NB4 (cell line): Measurements from ENCODE around the gene MPG.

Experiments used
- DNase-seq: peaks from one replicate; pipeline ENCODE4 v3.0.0; 2010; ENCODE audit warnings: low read depth
- H3K4me3 ChIP-seq: one replicate; pipeline ENCODE4 v1.5.1; 2011; ENCODE audit warnings: mild to moderate bottlenecking, low read depth, low read length, moderate library complexity
- MYC ChIP-seq: IDR thresholded peaks from 2 replicates; pipeline ENCODE4 v1.6.1; 2011; ENCODE audit warnings: low read depth, low read length
- POLR2A ChIP-seq: IDR thresholded peaks from 2 replicates; pipeline ENCODE4 v1.6.1; 2011; ENCODE audit warnings: mild to moderate bottlenecking; ENCODE audit not compliant: insufficient read length; ENCODE audit errors: extremely low read depth
- TF ChIP-seq, protein P1 (sequence below): IDR thresholded peaks from 2 replicates; pipeline ENCODE4 v1.6.1; 2011; ENCODE audit warnings: low read depth, low read length
- TF ChIP-seq, protein P2 (sequence below): IDR thresholded peaks from one replicate; pipeline ENCODE4 v1.5.1; 2012; ENCODE audit warnings: low read depth, low read length

Gene MPG

DNA sequence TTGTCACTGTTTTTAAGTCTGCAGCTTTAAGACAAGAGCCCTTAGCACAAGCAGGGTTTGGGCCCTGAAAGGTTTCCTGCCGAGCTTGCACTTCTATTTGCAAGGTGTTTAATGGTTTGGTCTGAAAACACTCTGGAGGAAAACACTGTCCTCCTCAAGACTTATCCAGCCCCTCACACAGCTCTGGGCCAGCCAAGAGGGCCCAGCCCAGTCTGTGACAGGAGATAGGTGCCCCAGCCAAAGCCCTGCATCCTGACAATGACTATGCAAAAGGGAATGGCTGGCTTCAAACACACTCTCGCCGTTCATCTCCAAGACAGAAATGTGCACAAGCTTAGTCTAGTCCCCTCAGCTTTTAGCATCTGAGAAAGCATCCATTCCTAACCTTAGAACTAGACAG is 26.9 kb downstream of the MPG start:
- TF ChIP-seq, protein P1, sequence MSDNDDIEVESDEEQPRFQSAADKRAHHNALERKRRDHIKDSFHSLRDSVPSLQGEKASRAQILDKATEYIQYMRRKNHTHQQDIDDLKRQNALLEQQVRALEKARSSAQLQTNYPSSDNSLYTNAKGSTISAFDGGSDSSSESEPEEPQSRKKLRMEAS = no peak
- TF ChIP-seq MYC (no peak), POLR2A (no peak)
- TF ChIP-seq, protein P2, sequence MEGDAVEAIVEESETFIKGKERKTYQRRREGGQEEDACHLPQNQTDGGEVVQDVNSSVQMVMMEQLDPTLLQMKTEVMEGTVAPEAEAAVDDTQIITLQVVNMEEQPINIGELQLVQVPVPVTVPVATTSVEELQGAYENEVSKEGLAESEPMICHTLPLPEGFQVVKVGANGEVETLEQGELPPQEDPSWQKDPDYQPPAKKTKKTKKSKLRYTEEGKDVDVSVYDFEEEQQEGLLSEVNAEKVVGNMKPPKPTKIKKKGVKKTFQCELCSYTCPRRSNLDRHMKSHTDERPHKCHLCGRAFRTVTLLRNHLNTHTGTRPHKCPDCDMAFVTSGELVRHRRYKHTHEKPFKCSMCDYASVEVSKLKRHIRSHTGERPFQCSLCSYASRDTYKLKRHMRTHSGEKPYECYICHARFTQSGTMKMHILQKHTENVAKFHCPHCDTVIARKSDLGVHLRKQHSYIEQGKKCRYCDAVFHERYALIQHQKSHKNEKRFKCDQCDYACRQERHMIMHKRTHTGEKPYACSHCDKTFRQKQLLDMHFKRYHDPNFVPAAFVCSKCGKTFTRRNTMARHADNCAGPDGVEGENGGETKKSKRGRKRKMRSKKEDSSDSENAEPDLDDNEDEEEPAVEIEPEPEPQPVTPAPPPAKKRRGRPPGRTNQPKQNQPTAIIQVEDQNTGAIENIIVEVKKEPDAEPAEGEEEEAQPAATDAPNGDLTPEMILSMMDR = no peak
- no peak for DNase-seq
- no peak overlapping the region for H3K4me3 ChIP-seq

DNA sequence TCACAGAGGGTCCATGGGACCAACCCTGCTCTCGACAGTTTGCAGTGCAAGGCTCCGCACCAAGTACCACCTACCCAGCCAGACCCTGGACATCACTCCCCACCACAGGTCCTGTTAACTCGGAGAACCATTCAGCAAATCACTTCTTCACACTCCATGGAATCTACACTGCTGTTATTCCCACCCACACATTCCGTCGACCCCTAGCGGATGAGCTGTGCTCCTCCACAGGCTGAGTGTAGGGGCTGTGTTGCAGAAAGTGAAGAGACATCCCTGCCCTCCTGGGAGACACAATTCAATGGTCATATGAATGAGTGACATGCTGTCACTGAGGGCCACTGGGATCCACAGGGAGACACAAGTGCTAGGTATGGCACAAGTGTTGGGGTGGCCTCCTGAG is 27.5 kb downstream of the MPG start:
- H3K4me3 ChIP-seq = no peak overlapping the region
- TF ChIP-seq, protein P1 = no peak
- TF ChIP-seq MYC (no peak), POLR2A (no peak)
- TF ChIP-seq, protein P2 = no peak

DNA sequence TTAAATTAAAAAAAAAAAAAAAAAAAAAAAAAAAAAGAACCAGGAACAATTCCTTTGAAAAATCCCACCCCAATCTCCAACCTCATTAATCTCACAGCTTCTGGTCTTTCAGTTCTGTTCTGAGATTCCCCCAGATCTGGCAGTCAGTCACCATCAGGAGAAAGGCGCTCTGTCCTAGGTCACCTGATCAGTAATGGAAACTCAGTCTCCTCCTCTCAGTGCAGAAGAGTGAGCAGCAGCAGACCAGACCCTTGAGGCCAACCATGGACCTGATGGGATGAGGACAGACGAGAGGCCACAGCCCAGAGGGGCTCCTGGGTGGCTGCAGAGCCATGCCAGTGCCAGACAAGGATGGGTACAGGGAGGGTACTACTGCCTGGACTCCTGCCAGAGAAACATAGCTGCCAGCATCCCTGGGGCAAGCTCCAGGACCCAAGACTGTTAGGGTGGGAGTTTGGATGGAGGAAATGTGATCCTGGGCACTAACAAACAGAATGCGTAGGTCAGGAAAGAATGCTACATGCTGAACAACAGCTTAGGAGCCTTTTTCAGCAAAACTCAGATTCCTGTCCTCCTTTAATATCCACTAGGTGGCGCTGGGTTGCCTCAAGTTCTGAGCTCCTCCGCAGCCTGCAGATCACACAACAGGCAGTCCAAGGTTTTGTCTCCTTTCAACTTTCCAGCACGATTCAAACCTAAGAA is 28.7 kb downstream of the MPG start:
- TF ChIP-seq, protein P1 = no peak
- TF ChIP-seq, protein P2 = peak; percentile 44
- H3K4me3 ChIP-seq = no peak overlapping the region
- peak; percentile 71 for DNase-seq

More for the DNA sequence above, 27.5 kb downstream of the MPG start:
- DNase-seq = no peak

DNA sequence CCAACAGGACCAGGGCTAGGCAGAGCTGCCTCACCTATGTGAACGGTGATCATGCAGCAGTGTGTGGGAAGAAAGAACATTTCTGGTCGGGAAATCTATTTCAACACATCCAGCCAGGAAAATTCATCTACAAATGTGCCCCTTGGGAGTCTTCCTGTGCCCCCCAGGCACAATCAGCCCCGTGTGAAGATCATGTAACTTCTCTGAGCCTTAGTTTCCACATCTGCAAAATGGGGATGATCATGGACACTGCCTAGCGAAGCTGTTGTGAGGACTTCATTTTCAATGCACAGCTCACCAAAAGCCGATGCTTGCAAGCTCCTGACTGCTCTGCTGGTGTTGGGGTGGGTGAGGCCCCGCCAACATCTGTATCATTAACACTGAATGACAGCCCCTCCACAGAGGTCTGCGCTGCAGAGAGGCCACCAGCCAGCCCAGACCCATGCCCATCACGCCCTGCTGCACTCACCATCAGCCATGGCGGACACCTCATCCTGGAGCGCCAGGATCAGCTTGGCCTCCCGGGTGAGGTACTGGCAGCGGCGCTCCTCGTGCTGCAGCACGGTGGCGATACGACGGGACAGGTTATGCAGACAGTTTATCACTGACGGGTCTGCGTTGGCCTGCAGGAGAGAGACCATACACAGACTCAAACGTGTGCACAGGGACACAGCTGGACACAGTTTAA is 34.3 kb downstream of the MPG start:
- no peak for DNase-seq
- TF ChIP-seq, protein P2 = no peak
- TF ChIP-seq MYC = no peak
- H3K4me3 ChIP-seq = no peak overlapping the region

DNA sequence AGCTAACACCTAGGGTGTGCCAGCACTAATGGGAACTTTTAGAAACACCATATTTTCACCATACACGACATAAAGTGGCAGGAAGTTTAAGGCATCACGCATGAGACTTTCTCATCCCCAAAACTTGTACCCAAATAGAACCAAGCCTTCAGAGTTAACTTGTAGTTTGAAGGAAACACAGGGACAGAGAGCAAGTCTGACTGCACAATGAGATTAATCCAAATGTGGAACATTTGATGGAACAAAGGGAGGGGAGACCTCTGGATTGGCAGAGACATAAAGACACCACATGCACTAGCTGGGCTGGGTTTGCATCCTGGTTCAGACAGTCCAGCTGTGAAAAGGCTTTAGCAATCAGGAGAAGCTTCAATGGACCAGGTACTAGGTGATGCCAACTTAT is 36.3 kb downstream of the MPG start:
- no peak for DNase-seq
- TF ChIP-seq MYC (no peak), POLR2A (no peak)
- TF ChIP-seq, protein P1 = no peak
- TF ChIP-seq, protein P2 = no peak
- no peak overlapping the region for H3K4me3 ChIP-seq

DNA sequence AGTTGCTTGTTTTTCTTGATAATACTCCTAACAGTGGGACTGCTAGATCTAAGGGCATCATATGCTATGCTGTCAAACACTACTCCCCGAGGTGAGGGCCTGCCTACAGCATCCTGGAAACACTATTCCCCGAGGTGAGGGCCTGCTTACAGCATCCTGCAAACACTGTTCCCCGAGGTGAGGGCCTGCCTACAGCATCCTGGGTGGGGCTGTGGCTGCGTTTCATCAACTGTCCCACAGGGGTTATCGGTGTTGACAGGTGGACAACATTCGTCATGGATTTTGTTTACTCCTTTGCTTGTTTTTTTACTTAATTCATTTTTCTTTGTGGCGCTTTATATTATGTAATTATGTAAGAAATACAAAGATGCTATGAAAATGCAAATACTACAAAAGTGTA is 38.0 kb downstream of the MPG start:
- no peak for TF ChIP-seq MYC
- no peak for TF ChIP-seq POLR2A
- TF ChIP-seq, protein P1 = no peak
- TF ChIP-seq, protein P2 = no peak
- no peak overlapping the region for H3K4me3 ChIP-seq
- no peak for DNase-seq
